ENCODE measurements around the gene STX8. TPM values are rescaled to one million over a fixed set of nuclear protein-coding genes. Genes with fewer than 3 reads are reported as not detected.

Gene STX8
- total and polyA plus RNA-seq, 8 donors = 26.9 to 37.4 (median 32.3) TPM

- intact Hi-C loops (cut with DNase I) = no loop called here
- WGBS, 2 donors = 73 to 83% methylated on average over 3 of the region's 3 CpGs
- Histone ChIP-seq H3K4me3 (no peak overlapping the region), H3K27ac (no peak overlapping the region), H3K27me3 (no peaks in the 10 kb centered on the region), H3K36me3 (no peaks in the 10 kb centered on the region), H3K9me3 (no peaks in the 10 kb centered on the region), H3K4me1 (no peaks in the 10 kb centered on the region)
- DNase-seq (no peak), FAIRE-seq (no peak), ATAC-seq (no peak)
- no peak for TF ChIP-seq CTCF (IDR thresholded peaks at IDR 0.05)
Measured at GRCh38 chr17:9203771-9204425, 371.7 kb downstream of the STX8 start.

- Histone ChIP-seq H3K4me1 (no peaks in the 10 kb centered on the region), H3K27me3 (no peaks in the 10 kb centered on the region), H3K27ac (no peak overlapping the region), H3K9me3 (no peaks in the 10 kb centered on the region), H3K4me3 (no peak overlapping the region), H3K36me3 (no peaks in the 10 kb centered on the region)
- FAIRE-seq (no peak), DNase-seq (no peak), ATAC-seq (no peak)
- intact Hi-C loops (cut with DNase I) = no loop called here
- TF ChIP-seq CTCF (IDR thresholded peaks at IDR 0.05) = no peak
- WGBS, 2 donors = 86 to 96% methylated on average over 5 of the region's 5 CpGs
Measured at GRCh38 chr17:9202532-9202931, 373.1 kb downstream of the STX8 start.

GRCh38 chr17:9200699-9201359, 374.8 kb downstream of the STX8 start:
- FAIRE-seq = no peak
- 61 to 72% methylated on average over 5 of the region's 5 CpGs for WGBS, 2 donors

More at GRCh38 chr17:9200699-9201359, 374.8 kb downstream of the STX8 start:
- intact Hi-C loops (cut with DNase I) = no loop called here
- no peak overlapping the region for H3K4me3 ChIP-seq
- H3K4me1 ChIP-seq = no peaks in the 10 kb centered on the region
- H3K27me3 ChIP-seq = no peaks in the 10 kb centered on the region
- DNase-seq = no peak
- H3K9me3 ChIP-seq = no peaks in the 10 kb centered on the region
- ATAC-seq = no peak
- no peak for TF ChIP-seq CTCF (IDR thresholded peaks at IDR 0.05)
- no peaks in the 10 kb centered on the region for H3K36me3 ChIP-seq
- no peak overlapping the region for H3K27ac ChIP-seq

Other genes with a start within 250 kb of the STX8 start
- not detected for gene CFAP52, start 822 bp upstream of the STX8 start, total RNA-seq
- not detected for gene CFAP52, start 822 bp upstream of the STX8 start, polyA plus RNA-seq
- gene USP43, start 69.7 kb upstream of the STX8 start, total RNA-seq = 1 to 10 TPM; 2.6 to 5.7 (median 3.9) TPM
- 1 to 10 TPM; 4.6 to 5.1 TPM for gene USP43, start 69.7 kb upstream of the STX8 start, polyA plus RNA-seq
- not detected for gene DHRS7C, start 215.8 kb upstream of the STX8 start, total RNA-seq
- not detected for gene DHRS7C, start 215.8 kb upstream of the STX8 start, polyA plus RNA-seq
- gene GSG1L2, start 246.3 kb upstream of the STX8 start, total RNA-seq = not detected
- not detected for gene GSG1L2, start 246.3 kb upstream of the STX8 start, polyA plus RNA-seq